ENCODE results near the gene SKA2.
"Not testable (repeated sequence)": the region's sequence is repeated elsewhere in the genome, so short reads cannot be mapped to it uniquely, and the experiment has no call there.

Gene SKA2

GRCh38 chr17:59094861-59095530, 60.0 kb downstream of the SKA2 start:
- no peak for DNase-seq (ENCODE audit: low spot score)

GRCh38 chr17:59093702-59094231, 61.2 kb downstream of the SKA2 start:
- DNase-seq (ENCODE audit: low spot score), result no peak

GRCh38 chr17:59093145-59093701, 61.8 kb downstream of the SKA2 start:
- no peak for DNase-seq (ENCODE audit: low spot score)

GRCh38 chr17:59090593-59090992, 64.4 kb downstream of the SKA2 start:
- DNase-seq (ENCODE audit: low spot score), result not testable (repeated sequence)

GRCh38 chr17:59084154-59084553, 70.8 kb downstream of the SKA2 start:
- no peak for DNase-seq (ENCODE audit: low spot score)

- DNase-seq (ENCODE audit: low spot score), result no peak
Observed at GRCh38 chr17:59074494-59074893, 80.5 kb downstream of the SKA2 start.

- DNase-seq (ENCODE audit: low spot score), result no peak
Observed at GRCh38 chr17:59073972-59074371, 81.0 kb downstream of the SKA2 start.

GRCh38 chr17:59069856-59070255, 85.1 kb downstream of the SKA2 start:
- no peak for DNase-seq (ENCODE audit: low spot score)

GRCh38 chr17:59067756-59068155, 87.2 kb downstream of the SKA2 start:
- DNase-seq (ENCODE audit: low spot score), result no peak

GRCh38 chr17:59067340-59067739, 87.6 kb downstream of the SKA2 start:
- no peak for DNase-seq (ENCODE audit: low spot score)

- no peak for DNase-seq (ENCODE audit: low spot score)
Observed at GRCh38 chr17:59062509-59062908, 92.5 kb downstream of the SKA2 start.

Data from D341Med (cell line).